ENCODE measurements around the gene PCK2. TPM values are rescaled to one million over a fixed set of nuclear protein-coding genes. Genes with fewer than 3 reads are reported as not detected.

The PCK2 gene
- total and polyA plus RNA-seq, 4 donors, result 8.9 to 91.7 (median 38.2) TPM

GRCh38 chr14:24113801-24114531 is 19.9 kb downstream of the PCK2 start:
- peak overlapping the region; percentile 97 to 98 for H3K27ac ChIP-seq (ENCODE audit: low read depth in 1 of 2, low read length in 1 of 2)
- peak; percentile 90 to 95 (median 95) for DNase-seq
- 0% methylated on average over 42 of the region's 42 CpGs for WGBS, 2 donors
- no peaks in the 10 kb centered on the region for H3K27me3 ChIP-seq (ENCODE audit: control insufficient read depth in 3 of 3, insufficient read depth in 3 of 3, low read length in 2 of 3)
- H3K9ac ChIP-seq (ENCODE audit: insufficient read depth in 1 of 2, low read length in 2 of 2), result peak overlapping the region; percentile 65 to 79
- no peak for TF ChIP-seq CTCF (IDR thresholded peaks at IDR 0.05; ENCODE audit: control extremely low read depth, extremely low read depth)
- peak; percentile 58 for ATAC-seq (ENCODE audit: insufficient read depth, low FRiP score)
- H3K4me3 ChIP-seq, result peak overlapping the region; percentile 55
- peaks cover 7 to 14% (median 12%) of the 10 kb centered on the region in 4 donors for H3K36me3 ChIP-seq (ENCODE audit: control insufficient read depth in 4 of 4, insufficient read depth in 4 of 4, low read length in 4 of 4)
- no peaks in the 10 kb centered on the region for H3K9me3 ChIP-seq (ENCODE audit: control insufficient read depth in 4 of 4, insufficient read depth in 3 of 4, low read length in 3 of 4)
- peaks cover 0 to 18% (median 7%) of the 10 kb centered on the region in 5 donors for H3K4me1 ChIP-seq (ENCODE audit: control insufficient read depth in 5 of 5, insufficient read depth in 5 of 5, low read length in 5 of 5)

- peak; percentile 95 for ATAC-seq (ENCODE audit: insufficient read depth, low FRiP score)
- Histone ChIP-seq H3K4me1 (ENCODE audit: control insufficient read depth in 5 of 5, insufficient read depth in 5 of 5, low read length in 5 of 5) (peaks cover 0 to 18% (median 7%) of the 10 kb centered on the region in 5 donors), H3K4me3 (peak within 1 kb of the TSS; percentile 55), H3K36me3 (ENCODE audit: control insufficient read depth in 4 of 4, insufficient read depth in 4 of 4, low read length in 4 of 4) (peaks cover 15 to 22% (median 15%) of the 10 kb centered on the region in 4 donors), H3K9ac (ENCODE audit: insufficient read depth in 1 of 2, low read length in 2 of 2) (peak within 1 kb of the TSS; percentile 65 to 95), H3K27me3 (ENCODE audit: control insufficient read depth in 3 of 3, insufficient read depth in 3 of 3, low read length in 2 of 3) (no peaks in the 10 kb centered on the region), H3K27ac (ENCODE audit: low read depth in 1 of 2, low read length in 1 of 2) (peak within 1 kb of the TSS; percentile 97 to 98), H3K9me3 (ENCODE audit: control insufficient read depth in 4 of 4, insufficient read depth in 3 of 4, low read length in 3 of 4) (no peaks in the 10 kb centered on the region)
- no peak for TF ChIP-seq CTCF (IDR thresholded peaks at IDR 0.05; ENCODE audit: control extremely low read depth, extremely low read depth)
- peak; percentile 99 to 100 (median 100) for DNase-seq
- WGBS, 2 donors, result 0% methylated on average over 65 of the region's 65 CpGs
Observed at GRCh38 chr14:24114532-24115421, 20.7 kb downstream of the PCK2 start, which contains the start of the genes DCAF11 and NRL. TSS of gene DCAF11 (plus strand) at chr14:24114777. CDS start at chr14:24115595, 818 bp downstream. TSS of gene NRL (minus strand) at chr14:24114949. CDS start at chr14:24082848, 32,101 bp downstream.

GRCh38 chr14:24115422-24116127 is 21.5 kb downstream of the PCK2 start:
- peaks cover 16 to 26% (median 18%) of the 10 kb centered on the region in 4 donors for H3K36me3 ChIP-seq (ENCODE audit: control insufficient read depth in 4 of 4, insufficient read depth in 4 of 4, low read length in 4 of 4)
- DNase-seq (no peak), ATAC-seq (ENCODE audit: insufficient read depth, low FRiP score) (no peak)
- no peaks in the 10 kb centered on the region for H3K9me3 ChIP-seq (ENCODE audit: control insufficient read depth in 4 of 4, insufficient read depth in 3 of 4, low read length in 3 of 4)
- H3K27me3 ChIP-seq (ENCODE audit: control insufficient read depth in 3 of 3, insufficient read depth in 3 of 3, low read length in 2 of 3), result no peaks in the 10 kb centered on the region
- H3K4me1 ChIP-seq (ENCODE audit: control insufficient read depth in 5 of 5, insufficient read depth in 5 of 5, low read length in 5 of 5), result peaks cover 0 to 18% (median 7%) of the 10 kb centered on the region in 5 donors
- H3K4me3 ChIP-seq, result peak overlapping the region; percentile 50
- H3K27ac ChIP-seq (ENCODE audit: low read depth in 1 of 2, low read length in 1 of 2), result peak overlapping the region; percentile 75 to 90
- peak overlapping the region; percentile 57 to 95 for H3K9ac ChIP-seq (ENCODE audit: insufficient read depth in 1 of 2, low read length in 2 of 2)
- TF ChIP-seq CTCF (IDR thresholded peaks at IDR 0.05; ENCODE audit: control extremely low read depth, extremely low read depth), result no peak
- WGBS, 2 donors, result 2 to 3% methylated on average over 14 of the region's 14 CpGs

Data from lung (tissue), 12 donors.